GM12874 (cell line): ENCODE data around the gene CEACAM20.

Experiments used
- CTCF ChIP-seq: IDR thresholded peaks from 2 replicates; pipeline ENCODE4 v1.5.1; 2011; ENCODE audit warnings: low read depth, mild to moderate bottlenecking, control low read depth, low read length, moderate library complexity; ENCODE audit not compliant: insufficient read depth

CEACAM20 gene

GRCh38 chr19:44542671-44543070, 13.2 kb upstream of the CEACAM20 start:
- TF ChIP-seq CTCF, result no peak

DNA sequence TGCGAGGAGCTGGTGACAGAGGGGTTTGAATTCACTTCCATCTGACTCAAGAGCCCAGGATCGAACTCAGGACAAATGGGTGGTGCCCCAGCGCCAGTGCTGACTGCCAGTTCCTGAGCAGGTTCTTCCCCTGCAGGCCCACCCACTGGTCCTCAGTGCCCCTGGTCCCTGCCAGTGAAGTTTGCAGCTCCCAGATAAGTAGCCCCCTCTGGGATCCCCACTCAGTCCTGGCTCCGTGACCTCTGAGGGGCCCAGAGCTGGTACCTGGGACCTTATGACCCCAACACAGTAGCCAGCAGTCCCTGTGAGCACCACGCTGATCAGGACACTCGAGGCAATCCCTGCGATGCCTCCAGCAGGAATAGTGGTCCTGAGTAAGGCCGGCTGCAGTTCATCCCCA, 11.3 kb upstream of the CEACAM20 start:
- TF ChIP-seq CTCF, result no peak

DNA sequence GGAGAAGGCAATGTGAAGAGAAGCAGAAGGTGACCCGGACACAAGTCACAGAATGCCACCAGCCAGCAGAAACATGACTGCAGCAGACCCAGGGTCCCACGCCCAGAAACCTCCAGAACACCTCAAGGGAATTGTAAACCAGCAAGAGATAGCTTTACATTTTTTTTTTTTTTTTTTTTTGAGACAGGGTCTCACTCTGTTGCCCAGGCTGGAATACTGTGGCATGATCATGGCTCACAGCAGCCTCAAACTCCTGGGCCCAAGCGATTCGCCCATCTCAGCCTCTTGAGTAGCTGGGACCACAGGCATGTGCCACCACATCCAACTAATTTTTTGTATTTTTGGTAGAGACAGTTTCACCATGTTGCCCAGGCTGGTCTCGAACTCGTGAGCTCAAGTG, 10.5 kb upstream of the CEACAM20 start:
- no peak for TF ChIP-seq CTCF

DNA sequence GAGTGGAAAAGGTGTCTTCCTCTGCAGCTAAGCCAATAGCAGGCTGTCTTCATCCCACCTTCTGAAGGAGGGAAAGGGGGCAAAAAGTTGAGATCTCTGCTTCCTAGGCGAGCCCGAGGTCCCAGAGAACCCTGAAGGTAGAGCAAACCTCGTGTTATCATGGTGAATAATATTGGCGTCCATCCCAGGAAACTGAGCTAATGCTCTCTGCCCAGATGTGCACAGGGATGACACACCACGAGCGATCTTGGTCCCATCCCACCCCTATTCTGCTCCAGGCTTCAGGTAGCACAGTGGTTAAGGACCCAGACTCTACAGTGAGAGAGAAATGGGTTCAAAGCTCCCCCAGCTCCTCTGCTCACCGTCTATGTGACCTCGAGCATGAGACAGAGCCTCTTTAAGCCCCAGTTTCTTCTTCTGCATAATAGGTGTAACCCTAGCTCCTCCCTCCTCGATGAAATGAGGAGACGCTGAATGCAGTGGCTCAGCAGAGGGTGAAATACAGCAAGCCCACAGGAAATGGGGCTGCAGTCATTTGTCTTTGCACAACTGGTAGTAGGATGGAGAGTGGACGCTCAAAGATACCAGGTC, 9.9 kb upstream of the CEACAM20 start:
- no peak for TF ChIP-seq CTCF

- TF ChIP-seq CTCF, result no peak
These were observed 3.3 kb upstream of the CEACAM20 start for GRCh38 chr19:44532819-44533218.

GRCh38 chr19:44530777-44531176, 1.3 kb upstream of the CEACAM20 start:
- TF ChIP-seq CTCF, result no peak

DNA sequence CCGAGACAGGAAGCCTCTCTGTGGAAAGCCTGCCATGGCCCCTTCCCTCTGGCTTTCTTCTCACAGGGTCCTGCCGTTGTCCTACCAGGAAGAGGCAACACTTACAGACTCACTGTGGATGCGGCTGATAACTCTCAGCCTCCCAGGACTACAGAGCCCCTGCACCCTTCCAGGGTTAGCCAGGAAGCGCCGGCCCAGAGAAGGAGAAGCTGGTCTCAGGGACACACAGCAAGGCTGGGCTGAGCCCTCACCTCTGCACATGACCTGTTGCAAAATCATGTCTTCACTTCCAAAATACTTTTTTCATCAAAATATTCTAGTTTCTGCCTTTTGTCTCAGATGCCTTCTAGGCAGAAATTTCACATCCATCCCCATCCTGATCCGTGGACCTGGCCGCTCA, 1.9 kb downstream of the CEACAM20 start:
- TF ChIP-seq CTCF, result no peak

GRCh38 chr19:44525721-44526430, 3.6 kb downstream of the CEACAM20 start:
- TF ChIP-seq CTCF, result no peak
